NB4 (cell line): Measurements from ENCODE around the gene ZNF778.

Source experiments
- POLR2A ChIP-seq: IDR thresholded peaks from 2 replicates; pipeline ENCODE4 v1.6.1; 2011; ENCODE audit warnings: mild to moderate bottlenecking; ENCODE audit not compliant: insufficient read length; ENCODE audit errors: extremely low read depth
- TF ChIP-seq, protein P1 (sequence below): IDR thresholded peaks from one replicate; pipeline ENCODE4 v1.5.1; 2012; ENCODE audit warnings: low read depth, low read length

DNA sequence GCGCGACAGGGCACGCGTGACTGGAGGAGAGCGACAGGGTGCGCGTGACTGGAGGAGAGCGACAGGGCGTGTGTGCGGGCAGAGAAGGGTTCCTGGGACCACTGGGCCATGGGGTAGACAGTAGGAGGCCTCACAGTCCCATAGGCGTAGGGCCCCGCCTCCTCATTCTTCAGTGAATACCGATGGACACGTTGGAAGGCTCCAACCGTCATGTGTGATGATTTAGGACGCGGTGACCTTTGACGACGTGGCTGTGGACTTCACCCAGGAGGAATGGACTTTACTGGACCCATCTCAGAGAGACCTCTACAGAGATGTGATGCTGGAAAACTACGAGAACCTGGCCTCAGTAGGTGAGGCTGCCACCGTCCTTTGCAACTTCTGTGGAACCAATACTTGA is 5.4 kb downstream of the ZNF778 start:
- TF ChIP-seq, protein P1, sequence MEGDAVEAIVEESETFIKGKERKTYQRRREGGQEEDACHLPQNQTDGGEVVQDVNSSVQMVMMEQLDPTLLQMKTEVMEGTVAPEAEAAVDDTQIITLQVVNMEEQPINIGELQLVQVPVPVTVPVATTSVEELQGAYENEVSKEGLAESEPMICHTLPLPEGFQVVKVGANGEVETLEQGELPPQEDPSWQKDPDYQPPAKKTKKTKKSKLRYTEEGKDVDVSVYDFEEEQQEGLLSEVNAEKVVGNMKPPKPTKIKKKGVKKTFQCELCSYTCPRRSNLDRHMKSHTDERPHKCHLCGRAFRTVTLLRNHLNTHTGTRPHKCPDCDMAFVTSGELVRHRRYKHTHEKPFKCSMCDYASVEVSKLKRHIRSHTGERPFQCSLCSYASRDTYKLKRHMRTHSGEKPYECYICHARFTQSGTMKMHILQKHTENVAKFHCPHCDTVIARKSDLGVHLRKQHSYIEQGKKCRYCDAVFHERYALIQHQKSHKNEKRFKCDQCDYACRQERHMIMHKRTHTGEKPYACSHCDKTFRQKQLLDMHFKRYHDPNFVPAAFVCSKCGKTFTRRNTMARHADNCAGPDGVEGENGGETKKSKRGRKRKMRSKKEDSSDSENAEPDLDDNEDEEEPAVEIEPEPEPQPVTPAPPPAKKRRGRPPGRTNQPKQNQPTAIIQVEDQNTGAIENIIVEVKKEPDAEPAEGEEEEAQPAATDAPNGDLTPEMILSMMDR = no peak
- no peak for TF ChIP-seq POLR2A
